ENCODE results near the gene BEND7.

DNA sequence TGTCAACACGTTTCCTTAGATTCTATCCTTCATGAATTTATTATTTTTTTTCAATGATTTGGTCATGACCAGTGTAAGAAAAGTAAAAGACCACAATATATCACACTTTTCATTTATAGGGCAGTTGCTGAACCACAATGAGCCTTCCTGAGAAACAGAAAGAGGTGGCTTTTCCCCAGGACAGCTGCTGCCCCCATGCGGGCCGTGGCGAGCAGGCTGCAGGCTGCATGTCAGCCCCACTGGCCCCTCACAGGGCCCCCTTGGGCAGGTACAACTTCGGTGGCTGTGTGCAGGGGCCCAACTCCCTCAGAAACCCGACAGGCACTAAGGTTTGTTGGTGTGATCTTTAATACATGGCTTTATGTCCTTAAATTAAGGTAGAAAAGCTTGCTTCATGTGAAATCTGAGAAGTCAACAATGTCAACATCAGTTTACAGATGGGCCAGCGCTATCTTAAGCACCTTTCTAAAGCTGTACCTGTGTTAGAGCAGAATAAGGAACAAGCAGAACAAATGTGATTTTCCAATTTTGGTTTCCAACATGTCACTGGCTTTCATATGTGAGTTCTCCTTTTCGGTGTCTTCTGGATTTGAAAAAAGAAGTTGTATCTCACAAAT, 10.6 kb downstream of the BEND7 start:
- TF ChIP-seq, protein P1, sequence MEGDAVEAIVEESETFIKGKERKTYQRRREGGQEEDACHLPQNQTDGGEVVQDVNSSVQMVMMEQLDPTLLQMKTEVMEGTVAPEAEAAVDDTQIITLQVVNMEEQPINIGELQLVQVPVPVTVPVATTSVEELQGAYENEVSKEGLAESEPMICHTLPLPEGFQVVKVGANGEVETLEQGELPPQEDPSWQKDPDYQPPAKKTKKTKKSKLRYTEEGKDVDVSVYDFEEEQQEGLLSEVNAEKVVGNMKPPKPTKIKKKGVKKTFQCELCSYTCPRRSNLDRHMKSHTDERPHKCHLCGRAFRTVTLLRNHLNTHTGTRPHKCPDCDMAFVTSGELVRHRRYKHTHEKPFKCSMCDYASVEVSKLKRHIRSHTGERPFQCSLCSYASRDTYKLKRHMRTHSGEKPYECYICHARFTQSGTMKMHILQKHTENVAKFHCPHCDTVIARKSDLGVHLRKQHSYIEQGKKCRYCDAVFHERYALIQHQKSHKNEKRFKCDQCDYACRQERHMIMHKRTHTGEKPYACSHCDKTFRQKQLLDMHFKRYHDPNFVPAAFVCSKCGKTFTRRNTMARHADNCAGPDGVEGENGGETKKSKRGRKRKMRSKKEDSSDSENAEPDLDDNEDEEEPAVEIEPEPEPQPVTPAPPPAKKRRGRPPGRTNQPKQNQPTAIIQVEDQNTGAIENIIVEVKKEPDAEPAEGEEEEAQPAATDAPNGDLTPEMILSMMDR (IDR thresholded peaks at IDR 0.05), result peak in 3 of 4 experiments; percentile 4 to 41 (median 39)
- TF ChIP-seq POLR2A (IDR thresholded peaks at IDR 0.05), result no peak
